Left ventricle myocardium inferior (tissue), 1 donor: ENCODE results near the gene KNDC1. TPM values are rescaled to one million over a fixed set of nuclear protein-coding genes. Genes with fewer than 3 reads are reported as not detected.

ENCODE experiments used
- DNase-seq: peaks from one replicate; pipeline ENCODE4 v3.0.0-alpha.2; 2020
- H3K27ac ChIP-seq: fragments of 200-600 bp; replicated peaks from 2 replicates; pipeline ENCODE4 v1.8.0; 2021
- H3K27me3 ChIP-seq: fragments of 200-600 bp; 2 replicates; pipeline ENCODE4 v1.8.0; 2021; ENCODE audit warnings: low read depth
- H3K36me3 ChIP-seq: fragments of 200-600 bp; 2 replicates; pipeline ENCODE4 v1.8.0; 2021
- H3K4me1 ChIP-seq: fragments of 200-600 bp; 2 replicates; pipeline ENCODE4 v1.8.0; 2021
- H3K4me3 ChIP-seq: fragments of 200-600 bp; 2 replicates; pipeline ENCODE4 v1.8.0; 2021; ENCODE audit warnings: mild to moderate bottlenecking, moderate library complexity
- H3K9me3 ChIP-seq: fragments of 200-600 bp; replicated peaks from 2 replicates; pipeline ENCODE4 v1.8.0; 2021
- CTCF ChIP-seq: fragments of 200-600 bp; IDR thresholded peaks from 2 replicates; pipeline ENCODE4 v1.8.0; 2021; ENCODE audit warnings: antibody characterized with exemption, mild to moderate bottlenecking, borderline replicate concordance
- intact Hi-C: fragments of 100-400 bp; cut with micrococcal nuclease; formaldehyde crosslinking; loops from one replicate; pipeline ENCODE4 v1.11.0; 2022
- total RNA-seq: library from RNA; stranded (reverse); fragmentation: NEBNext Ultra II Directional; extraction: Animal tissue kit (Norgen Biotek cat#: 25700); gene quantifications from one replicate; pipeline ENCODE4 v1.2.1, GENCODE V29; 2021
- donor health status: DM: no; HTN: yes; CAD: no; lungs with severe emphysema.

Gene KNDC1
- total RNA-seq, 1 donor from 2014 or later: 0.11 TPM

DNA sequence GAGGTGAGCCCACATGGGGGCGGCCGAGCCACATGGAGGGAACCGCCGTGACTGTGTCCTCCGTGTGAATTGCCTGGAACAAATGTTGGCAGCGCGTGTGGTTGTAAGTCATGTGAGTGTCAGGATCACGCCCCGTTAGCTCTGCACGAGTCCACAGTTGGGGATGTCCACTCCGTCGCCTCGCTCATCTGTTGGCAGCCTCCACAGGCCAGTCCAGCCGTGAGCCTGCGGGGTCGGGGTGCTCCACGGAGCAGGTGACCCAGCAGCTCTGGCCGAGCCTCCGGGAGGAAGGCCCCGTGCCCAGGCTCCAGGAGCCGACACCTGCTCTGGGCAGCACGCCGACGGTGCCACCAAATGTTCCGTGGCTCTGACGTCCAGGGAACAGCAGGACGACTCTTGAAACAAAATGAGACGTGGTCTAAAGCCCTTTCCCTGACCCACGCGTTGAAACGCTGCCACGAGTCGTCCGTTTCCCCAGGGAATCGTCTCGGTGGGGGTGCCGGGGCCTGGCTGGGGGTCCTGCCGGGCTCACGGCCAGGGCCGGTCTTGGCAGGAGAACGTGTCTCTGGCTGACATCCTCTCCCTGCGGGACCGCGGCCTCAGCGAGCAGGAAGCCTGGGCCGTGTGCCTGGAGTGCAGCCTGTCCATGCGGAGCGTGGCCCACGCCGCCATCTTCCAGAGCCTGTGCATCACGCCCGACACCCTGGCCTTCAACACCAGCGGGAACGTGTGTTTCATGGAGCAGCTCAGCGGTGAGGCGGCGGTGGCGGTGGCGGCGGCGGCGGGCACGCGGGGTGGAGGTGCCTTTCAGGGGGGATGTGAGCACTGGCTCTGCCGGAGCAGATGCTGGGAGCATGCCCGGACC, 7.0 kb downstream of the KNDC1 start:
- Histone ChIP-seq H3K27me3 (peaks cover 93% of the 10 kb centered on the region), H3K9me3 (no peaks in the 10 kb centered on the region), H3K36me3 (no peaks in the 10 kb centered on the region), H3K27ac (no peak overlapping the region), H3K4me3 (no peak overlapping the region), H3K4me1 (no peaks in the 10 kb centered on the region)
- intact Hi-C loops: no loop called here
- no peak for DNase-seq
- TF ChIP-seq CTCF: no peak

DNA sequence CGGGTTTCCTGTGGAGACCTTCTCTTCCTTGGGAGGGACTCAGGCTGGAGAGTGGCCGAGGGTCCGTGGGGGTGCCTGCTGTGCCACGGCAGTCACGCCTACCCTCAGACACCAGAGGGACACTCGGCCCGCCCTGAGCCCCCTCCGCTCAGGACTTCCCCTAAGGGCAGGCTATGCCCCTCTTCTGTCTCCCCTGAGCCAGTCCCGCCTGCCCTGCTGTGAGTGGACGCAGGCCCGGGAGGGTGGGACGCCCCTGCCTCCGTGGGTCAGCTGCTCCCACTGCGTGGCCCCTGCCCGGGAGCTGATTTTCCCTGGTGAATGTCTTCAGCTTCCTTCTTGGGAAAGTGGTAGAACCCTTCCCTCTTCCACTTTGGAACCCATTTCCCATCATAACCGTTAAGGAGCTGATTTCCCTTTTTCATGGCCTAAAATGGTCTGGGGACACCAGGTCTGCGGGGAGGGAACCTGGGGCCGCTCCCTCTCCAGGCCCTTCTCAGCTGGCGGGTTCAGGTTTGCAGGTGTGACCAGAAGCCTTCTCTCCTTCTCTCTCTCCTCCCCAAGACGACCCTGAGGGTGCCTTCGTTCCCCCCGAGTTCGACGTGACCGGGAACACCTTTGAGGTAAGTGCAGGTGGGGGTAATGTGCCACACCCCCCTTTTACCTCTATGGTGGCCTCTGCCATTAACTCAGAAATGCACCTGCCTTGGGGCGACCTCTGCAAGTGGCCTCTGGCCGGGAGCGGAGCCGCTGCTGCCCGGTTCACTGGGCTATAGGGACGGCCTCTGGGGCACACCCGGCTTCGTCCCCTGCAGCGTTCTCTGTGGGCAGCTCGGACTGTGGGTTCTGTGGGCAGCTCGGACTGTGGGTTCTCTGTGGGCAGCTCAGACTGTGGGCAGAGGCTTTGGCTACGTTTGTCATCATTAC, 7.9 kb downstream of the KNDC1 start:
- no peak for DNase-seq
- H3K9me3 ChIP-seq: no peaks in the 10 kb centered on the region
- peaks cover 93% of the 10 kb centered on the region for H3K27me3 ChIP-seq
- no peaks in the 10 kb centered on the region for H3K4me1 ChIP-seq
- no peaks in the 10 kb centered on the region for H3K36me3 ChIP-seq
- H3K4me3 ChIP-seq: no peak overlapping the region
- intact Hi-C loops: no loop called here
- no peak for TF ChIP-seq CTCF
- H3K27ac ChIP-seq: no peak overlapping the region

DNA sequence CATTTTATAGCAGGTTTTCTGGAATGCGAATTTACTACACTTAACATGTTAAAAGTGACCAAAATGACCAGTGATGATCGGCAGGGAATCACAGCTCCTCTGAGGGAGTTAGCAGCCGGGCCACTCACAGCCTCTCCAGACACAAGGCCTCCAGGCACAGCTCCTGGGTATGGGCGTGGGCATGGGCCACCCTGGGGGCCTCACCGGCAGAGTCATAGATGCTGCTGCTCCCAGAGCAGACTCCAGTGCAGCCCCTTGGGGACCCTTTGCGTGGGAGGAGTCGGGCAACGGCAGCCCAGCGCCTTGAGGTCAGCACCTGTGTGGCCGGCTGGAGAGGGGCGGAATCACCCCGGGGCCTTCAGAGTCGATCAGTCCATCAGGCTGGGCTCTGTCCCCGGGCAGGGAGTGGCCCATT, 8.6 kb downstream of the KNDC1 start:
- no peak for DNase-seq
- H3K4me3 ChIP-seq: no peak overlapping the region
- H3K4me1 ChIP-seq: no peaks in the 10 kb centered on the region
- no peak overlapping the region for H3K27ac ChIP-seq
- intact Hi-C loops: no loop called here
- peaks cover 93% of the 10 kb centered on the region for H3K27me3 ChIP-seq
- TF ChIP-seq CTCF: no peak
- no peaks in the 10 kb centered on the region for H3K9me3 ChIP-seq
- H3K36me3 ChIP-seq: no peaks in the 10 kb centered on the region

DNA sequence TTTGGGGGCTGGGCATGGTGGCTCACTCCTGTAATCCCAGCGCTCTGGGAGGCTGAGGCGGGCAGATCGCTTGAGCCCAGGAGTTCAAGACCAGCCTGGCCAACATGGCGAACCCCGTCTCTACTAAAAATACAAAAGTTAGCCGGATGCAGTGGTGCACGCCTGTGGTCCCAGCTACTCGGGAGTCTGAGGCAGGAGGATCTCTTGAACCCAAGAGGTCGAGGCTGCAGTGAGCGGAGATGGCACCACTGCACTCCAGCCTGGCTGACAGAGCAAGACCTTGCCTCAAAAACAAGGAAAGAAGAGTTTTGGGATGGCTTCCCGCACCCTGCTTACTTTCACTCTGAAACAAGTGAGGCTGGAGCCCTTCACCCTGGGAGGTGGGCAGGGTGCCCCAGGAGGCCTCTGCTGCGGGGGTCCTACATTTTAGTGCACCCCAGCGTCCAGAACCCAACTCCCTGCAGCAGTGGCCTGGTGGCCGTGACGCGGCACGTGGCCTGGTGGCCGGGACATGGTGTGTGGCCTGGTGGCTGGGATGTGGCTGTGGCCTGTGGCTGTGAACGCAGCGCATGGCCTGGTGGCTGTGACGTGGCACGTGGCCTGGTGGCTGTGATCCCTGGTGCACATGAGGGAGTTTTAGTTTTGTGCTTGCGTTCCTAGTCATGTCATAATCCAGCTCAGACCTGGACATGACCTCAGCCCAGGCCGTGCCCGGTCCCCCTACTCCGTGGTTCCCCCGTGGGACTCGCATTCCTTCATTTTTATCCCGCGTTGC, 9.3 kb downstream of the KNDC1 start:
- intact Hi-C loops: no loop called here
- Histone ChIP-seq H3K27me3 (peaks cover 93% of the 10 kb centered on the region), H3K36me3 (no peaks in the 10 kb centered on the region), H3K4me1 (no peaks in the 10 kb centered on the region), H3K4me3 (no peak overlapping the region), H3K27ac (no peak overlapping the region), H3K9me3 (no peaks in the 10 kb centered on the region)
- no peak for TF ChIP-seq CTCF
- no peak for DNase-seq

DNA sequence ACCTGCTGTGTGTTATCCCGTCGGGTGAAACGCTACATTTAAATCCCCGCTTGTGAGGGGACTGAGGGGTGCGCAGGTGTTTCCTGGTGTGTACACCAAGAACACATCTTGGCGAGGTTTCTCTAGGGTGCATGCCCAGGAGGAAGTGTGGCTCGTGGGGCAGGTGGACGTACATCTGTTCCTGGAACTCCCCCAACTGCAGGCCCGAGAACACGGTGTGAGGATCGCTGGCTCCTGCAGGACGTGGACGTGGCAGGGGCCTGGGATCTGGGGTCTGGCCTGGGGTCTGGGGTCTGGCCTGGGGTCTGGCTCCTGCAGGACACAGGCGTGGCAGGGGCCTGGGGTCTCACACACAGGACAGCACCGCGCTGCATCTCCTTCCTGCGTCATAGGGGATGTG, 10.1 kb downstream of the KNDC1 start:
- H3K4me1 ChIP-seq: no peaks in the 10 kb centered on the region
- no peaks in the 10 kb centered on the region for H3K9me3 ChIP-seq
- intact Hi-C loops: no loop called here
- H3K27me3 ChIP-seq: peaks cover 88% of the 10 kb centered on the region
- no peaks in the 10 kb centered on the region for H3K36me3 ChIP-seq
- H3K27ac ChIP-seq: no peak overlapping the region
- no peak for TF ChIP-seq CTCF
- H3K4me3 ChIP-seq: no peak overlapping the region
- DNase-seq: no peak
